Measurements from ENCODE around the gene OBSL1.

The OBSL1 gene

DNA sequence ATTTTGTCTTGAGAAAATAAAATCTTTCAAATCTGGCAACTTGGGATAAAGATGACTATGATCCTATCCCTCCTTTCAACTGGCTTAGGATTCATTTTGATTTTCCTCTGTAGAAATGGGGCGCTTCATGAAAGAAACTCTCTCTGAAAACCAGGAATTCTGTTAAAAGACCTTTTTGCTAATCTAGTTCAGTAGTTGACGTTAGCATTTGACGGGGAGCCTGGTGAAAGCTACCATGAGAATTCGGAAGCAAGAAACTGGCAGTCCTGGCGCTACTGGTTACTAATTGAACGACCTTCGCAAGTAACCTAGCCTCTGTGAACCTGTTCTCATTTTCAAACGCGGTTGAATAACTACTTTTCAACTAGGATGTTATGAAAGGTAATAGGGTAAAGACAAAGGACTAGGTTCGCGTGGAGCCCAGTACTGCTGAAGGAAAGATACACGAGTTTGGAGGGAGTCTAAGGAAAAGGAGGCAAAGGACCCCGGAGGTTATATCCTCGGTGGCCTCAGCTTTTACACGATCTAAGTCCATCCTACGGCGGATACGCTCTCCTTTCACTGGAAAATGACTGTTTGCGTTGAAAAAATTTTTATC is 25.7 kb upstream of the OBSL1 start:
- DNase-seq (ENCODE audit: low read depth), result no peak

DNA sequence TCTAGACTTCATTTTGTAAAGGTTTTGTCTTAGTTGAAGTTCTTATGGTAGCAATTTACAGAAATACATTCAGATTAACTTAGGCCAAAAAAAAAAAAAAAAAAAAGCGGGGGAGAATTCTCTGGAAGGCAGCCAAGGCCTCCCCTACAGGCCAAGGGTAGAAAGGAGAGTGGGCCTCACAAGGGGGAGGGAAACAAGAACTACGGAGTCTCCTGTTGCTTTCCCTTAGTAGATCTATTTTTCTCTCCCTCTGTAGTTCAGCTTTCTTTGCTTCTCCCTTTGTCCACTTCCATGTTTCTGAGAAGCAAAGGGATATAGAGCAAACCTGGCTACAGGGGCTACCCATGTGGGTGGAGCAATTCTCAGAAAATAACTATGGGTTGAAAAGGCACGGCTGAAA is 23.9 kb upstream of the OBSL1 start:
- DNase-seq (ENCODE audit: low read depth), result no peak

DNA sequence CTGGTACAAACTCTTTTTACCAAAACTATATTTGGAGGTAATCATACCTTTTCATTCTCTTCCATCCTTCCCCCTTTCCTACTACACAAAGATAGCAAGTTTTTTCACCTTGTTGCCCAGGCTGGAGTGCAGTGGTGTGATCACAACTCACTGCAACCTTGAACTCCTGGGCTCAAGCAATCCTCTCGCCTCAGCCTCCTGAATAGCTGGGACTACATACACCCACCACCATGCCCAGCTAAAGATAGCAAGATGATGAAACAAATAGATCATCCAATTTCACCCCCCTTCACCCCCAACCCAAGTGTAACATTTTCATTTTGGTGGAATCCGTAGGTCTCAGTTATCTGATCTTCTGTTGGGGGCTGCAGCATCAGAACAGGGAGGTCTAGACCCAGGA is 21.8 kb upstream of the OBSL1 start:
- DNase-seq (ENCODE audit: low read depth), result no peak

DNA sequence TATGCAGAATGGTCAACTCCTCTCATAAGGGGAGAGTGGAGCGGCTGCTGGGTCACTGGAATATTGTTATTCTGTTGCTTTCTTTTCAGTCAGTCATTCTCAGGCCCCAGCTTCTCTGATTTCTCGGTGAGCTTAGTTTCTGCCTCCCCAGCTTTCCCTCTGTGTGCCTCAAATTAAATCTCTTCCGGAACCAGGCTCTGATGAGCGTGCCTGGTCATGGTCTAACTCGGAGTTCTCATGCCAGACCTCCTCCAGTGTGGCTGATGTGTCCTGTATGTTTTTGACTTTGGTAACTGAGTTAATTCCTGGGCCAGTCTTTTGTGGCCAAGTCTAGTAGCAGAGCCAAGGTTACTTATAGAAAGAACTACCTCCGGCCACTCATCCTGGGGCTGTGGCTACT is 21.4 kb upstream of the OBSL1 start:
- DNase-seq (ENCODE audit: low read depth), result no peak

DNA sequence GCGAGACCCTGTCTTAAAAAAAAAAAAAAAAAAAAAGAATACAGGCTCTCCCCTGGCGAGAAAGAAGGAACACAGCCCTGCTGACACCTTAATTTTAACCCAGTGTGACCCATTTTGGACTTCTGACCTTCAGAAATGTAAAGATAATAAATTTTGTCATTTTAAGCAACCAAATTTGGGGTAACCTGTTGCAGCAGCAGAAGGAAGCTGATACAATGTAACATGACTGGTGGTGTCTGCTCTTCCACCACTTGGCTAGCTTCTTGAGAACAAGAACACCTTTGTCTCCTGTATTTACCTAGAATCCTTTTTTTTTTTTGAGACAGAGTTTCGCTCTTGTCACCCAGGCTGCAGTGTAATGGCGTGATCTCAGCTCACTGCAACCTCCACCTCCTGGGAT is 19.8 kb upstream of the OBSL1 start:
- no peak for DNase-seq (ENCODE audit: low read depth)

DNA sequence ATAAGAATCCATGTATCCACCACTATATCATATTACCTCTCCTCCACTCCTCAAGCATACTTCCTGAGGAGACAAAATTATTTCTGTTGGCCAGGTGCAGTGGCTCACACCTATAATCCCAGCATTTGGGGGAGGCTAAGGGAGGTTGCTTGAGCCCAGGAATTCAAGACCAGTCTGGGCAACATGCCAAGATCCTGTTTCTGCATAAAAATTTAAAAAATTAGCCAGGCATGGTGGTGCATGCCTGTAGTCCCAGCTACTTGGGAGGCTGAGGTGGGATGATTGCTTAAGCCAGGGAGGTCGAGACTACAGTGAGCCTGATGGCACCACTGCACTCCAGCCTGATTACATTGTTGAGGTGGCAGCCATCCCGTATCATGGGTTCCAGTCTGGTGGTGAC is 10.0 kb upstream of the OBSL1 start:
- DNase-seq (ENCODE audit: low read depth), result no peak

DNA sequence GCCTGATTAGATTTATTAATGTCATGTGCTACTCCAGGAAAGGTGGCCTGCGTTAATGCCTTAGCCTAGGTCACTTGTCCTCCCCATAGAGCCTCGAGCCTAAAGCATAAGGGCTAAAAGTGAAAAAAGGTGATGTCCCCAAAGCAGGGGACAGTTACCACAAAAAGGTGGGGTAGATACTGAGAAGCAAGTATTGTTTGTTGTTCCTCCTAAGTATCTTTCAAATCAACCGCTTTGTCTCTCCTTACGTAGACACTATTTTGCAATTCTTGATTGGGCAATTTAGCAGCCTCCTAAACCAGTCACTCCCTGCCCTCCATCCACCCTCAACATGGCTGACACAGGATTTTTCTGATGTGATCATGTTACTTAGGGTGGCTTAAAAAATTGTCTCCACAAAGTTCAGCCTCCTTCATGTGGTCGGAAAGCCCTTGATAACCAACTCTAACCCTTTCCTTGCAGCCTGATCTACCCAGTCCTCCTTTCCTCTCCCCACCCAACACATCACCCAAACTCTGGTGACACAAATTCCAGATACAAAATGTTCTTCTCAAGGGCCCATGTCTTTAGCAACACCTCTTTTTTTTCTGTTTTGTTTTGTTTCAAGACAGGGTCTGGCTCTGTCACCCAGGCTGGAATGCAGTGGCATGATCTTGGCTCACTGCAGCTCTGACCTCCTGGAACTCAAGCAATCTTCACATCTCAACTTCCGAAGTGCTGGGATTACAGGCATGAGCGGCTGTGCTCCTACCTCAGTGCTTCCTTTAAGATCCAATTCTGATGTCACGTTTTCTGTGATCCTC is 7.7 kb upstream of the OBSL1 start:
- no peak for DNase-seq (ENCODE audit: low read depth)

DNA sequence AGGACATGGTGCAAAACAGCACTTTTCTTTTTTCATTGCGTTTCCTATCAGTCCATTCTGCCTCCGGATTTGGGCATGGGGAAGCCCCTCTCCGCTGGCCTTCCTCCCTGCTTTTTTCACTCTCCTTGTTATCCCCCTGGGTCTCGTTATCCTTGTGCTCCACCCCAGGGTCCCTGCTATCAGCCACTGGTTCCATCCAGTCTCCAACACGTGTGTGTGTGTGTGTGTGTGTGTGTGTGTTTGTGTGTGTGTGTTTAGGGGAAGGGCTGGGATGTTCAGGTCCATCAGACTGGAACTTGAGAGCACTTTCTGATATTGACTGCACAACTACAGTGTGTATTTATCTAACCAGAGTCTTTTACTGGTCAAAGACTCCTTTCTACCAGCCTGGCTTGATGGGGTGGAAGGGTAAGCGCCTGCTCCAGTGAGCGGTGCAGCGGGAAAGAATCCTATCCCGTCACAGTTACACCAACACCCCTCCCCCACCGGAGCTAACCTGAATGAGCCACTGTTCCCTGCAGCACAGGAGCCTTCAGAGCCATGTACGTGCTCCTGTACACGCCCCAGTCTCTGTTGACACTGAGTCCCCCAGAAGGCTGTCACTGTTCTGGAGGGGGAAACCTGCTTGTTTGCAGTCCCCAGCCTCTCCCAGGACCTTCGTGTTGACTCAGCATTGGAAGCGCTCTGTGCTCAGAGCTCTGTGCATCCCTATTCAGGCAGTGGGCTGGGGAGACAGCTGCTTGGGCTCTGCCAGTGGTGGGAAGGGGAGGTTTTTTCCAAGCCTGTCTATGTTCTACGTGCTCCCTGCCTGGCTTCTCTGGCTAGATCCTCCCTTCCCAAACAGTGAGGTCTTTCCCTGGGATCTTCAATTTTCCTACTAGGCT is 5.4 kb upstream of the OBSL1 start:
- DNase-seq (ENCODE audit: low read depth), result no peak

DNA sequence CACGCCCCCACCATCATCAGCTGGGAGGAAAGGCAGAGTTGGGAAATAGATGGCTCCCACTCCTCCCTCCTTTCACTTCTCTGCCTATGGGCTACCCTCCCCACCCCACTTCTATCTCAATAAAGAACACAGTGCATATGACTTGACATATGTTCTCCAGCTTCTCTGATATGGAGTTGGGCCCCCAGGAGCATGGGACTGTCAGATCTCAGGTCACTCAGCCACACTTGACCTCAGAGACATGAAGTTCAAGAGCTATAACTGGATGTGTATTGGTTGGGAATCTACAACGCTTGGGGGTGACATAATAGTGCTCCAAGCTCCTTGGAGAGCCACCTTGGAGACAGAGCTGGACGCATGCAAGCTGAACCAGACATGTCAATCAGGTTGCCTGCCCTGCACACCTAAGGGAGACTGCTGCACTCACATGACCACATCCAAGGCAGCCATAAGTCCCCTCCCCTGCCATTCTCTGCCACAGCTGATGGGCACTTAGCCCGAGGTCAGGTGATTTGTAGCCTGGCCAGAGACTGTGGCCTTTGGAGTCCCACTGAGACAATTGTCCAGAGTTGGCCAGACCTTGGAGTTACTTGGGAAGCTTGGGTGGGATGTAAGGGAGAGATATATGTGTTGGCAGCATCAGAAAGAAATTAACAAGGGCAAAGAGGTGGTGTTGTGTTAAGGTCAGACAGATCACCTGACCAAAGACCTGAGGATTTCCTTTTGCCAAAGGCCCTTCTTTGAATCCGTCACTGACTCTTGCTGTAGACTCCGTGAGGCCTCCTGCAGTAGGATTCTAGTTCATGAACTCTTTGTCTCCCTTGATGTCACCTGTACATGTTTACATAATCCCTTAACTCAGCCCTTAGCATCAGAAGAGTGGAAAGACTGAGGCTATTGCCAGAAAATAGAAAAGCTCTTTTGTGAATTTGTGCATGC is 4.5 kb upstream of the OBSL1 start:
- no peak for DNase-seq (ENCODE audit: low read depth)

DNA sequence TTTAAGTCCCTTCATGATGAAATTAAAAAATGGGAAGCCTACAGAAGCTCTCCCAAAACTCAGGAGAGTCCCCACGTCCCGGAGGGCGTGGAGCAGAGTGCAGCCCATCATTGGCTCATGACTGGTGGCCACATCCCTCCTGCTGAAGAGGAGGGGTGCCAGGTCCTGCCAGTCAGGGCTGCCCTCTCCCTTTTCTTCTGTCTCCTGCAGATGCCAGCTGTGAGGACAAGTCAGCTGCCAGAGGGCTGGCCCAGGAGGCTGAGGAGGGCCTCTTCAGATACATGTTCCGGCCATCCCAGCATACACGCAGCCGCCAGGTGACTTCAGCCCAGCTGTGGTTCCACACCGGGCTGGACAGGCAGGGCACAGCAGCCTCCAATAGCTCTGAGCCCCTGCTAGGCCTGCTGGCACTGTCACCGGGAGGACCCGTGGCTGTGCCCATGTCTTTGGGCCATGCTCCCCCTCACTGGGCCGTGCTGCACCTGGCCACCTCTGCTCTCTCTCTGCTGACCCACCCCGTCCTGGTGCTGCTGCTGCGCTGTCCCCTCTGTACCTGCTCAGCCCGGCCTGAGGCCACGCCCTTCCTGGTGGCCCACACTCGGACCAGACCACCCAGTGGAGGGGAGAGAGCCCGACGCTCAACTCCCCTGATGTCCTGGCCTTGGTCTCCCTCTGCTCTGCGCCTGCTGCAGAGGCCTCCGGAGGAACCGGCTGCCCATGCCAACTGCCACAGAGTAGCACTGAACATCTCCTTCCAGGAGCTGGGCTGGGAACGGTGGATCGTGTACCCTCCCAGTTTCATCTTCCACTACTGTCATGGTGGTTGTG is 3.4 kb upstream of the OBSL1 start:
- no peak for DNase-seq (ENCODE audit: low read depth)

DNA sequence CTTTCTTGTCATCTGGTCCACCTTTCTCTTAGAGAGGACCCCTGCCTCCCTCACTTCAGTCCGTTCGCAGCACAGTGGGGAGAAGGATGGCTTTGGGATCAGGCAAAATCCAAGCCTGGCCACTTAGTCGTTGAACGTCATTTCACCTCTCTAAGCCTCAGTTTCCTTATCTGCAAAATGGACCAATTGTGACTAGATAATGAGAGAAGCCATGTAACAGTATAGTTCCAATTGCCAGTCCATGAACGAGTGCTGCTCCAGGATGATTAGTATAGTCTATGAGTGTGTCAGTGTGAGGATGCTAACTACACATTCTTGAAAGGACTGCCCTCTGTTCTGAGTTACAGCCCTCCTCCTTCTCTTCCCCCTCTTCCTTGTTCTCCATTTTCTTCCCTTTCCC is 1.8 kb upstream of the OBSL1 start:
- DNase-seq (ENCODE audit: low read depth), result no peak

DNA sequence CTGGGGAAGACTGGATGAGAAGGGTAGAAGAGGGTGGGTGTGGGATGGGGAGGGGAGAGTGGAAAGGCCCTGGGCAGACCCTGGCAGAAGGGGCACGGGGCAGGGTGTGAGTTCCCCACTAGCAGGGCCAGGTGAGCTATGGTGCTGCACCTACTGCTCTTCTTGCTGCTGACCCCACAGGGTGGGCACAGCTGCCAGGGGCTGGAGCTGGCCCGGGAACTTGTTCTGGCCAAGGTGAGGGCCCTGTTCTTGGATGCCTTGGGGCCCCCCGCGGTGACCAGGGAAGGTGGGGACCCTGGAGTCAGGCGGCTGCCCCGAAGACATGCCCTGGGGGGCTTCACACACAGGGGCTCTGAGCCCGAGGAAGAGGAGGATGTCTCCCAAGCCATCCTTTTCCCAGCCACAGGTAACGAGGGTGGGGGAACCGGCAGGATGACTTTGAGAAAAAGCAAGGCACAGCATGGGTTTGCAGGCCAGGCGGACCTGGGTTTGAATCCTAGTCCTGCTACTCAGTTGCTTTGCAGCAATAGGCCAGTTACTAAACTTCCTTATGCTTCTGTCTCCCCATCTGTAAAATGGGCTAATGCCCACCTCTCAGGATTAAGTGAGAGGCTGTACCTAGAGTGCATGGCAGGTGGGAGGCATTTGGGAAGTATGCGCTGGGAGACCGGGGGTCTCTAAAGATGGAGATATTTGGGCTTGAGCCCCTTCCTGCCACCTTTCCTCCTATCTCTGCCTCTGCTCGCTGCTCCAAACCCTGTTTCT is 1.1 kb upstream of the OBSL1 start, which contains the start of gene INHA:
TSS of gene INHA (plus strand) at position 74 of the 765 bp plus-strand sequence. CDS start at position 139, 65 bp downstream.
- DNase-seq (ENCODE audit: low read depth), result no peak

DNA sequence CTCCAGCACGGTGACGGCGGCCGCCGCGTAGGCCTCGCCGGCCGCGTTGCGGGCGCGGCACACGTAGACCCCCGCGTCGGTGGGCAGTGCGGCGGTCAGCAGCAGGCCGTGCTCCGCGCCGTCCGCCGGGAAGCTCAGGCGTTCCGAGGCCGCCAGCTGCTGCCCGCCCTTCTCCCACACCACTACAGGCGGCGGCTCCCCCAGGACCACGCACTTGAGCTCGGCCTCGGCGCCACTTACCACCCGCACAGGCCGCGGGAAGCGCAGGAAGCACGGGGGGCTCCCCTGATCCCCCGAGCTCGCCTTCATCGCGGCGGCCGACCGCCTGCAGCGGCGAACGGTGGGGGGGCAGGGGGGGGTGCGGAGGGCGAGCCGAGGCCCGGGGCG is 422 bp downstream of the OBSL1 start:
- DNase-seq (ENCODE audit: low read depth), result no peak

DNA sequence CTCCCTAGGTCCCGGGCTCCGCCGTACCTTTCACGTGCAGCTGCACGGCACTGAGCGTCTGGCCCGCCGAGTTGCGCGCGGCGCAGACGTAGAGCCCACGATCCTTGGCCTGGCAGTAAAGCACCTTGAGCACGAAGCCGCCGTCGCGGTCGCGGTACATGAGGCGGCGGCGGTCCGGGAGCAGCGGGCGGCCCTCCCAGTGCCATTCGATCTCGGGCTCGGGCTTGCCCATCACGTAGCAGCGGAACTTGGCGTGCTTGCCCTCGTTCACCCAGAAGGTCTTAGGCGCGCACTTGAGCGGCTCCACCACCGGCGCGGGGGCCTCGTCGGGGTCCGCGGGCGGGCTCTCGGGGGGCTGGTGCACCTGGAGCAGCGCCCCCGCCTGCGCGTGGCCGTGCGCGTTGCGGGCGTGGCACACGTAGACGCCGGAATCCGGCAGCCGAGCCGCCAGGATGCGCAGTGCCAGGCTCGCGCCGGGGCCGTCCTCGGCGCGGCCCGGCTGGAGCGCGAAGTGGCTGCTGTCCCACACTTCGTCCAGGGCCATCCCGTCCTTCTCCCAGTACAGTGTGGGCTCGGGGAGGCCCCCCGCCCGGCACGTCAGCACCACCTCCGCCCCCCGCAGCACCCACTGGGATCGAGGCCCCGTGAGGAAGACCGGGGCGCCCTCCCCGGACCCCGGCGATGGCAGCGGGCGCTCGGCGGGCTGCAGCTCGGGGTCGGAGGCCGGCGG is 980 bp downstream of the OBSL1 start:
- no peak for DNase-seq (ENCODE audit: low read depth)

DNA sequence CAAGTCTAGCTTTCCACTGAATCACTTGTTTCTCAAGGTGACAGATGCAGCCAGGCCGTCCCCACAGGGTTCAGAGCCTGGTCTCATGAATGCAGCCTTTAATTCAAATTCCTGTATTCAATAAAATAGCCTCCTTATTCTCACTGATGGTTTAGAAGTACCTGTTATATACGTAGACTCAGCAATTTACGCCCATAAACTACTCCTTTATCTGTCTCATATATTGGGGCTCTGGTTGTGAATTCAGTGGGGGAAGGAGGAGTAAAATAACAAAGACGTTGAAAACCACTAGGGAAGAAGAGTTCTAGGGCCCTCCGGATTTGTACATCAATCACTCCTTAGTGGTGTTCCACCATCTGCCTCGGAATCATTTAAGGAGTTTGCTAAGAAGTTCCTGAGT is 1.7 kb downstream of the OBSL1 start:
- DNase-seq (ENCODE audit: low read depth), result no peak

DNA sequence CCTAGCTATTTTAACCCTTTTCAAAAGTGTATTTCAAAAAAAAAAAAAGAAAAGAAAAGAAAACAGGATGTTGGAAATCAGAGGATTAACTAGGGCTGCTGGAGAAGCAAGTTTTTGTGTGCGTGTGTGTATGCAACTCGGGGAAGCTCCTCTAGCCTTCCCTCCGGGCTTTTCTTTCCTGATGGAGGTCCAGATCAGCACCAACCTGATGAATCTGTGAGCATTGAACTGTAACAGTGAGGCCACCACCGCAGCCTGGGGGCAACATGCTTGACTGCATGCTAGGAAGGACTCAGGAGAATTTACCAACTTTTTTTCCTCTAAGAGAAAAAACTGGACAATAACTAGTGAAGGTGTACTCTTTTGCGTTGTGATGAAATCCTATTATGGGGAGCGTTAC is 2.3 kb downstream of the OBSL1 start:
- DNase-seq (ENCODE audit: low read depth), result no peak

DNA sequence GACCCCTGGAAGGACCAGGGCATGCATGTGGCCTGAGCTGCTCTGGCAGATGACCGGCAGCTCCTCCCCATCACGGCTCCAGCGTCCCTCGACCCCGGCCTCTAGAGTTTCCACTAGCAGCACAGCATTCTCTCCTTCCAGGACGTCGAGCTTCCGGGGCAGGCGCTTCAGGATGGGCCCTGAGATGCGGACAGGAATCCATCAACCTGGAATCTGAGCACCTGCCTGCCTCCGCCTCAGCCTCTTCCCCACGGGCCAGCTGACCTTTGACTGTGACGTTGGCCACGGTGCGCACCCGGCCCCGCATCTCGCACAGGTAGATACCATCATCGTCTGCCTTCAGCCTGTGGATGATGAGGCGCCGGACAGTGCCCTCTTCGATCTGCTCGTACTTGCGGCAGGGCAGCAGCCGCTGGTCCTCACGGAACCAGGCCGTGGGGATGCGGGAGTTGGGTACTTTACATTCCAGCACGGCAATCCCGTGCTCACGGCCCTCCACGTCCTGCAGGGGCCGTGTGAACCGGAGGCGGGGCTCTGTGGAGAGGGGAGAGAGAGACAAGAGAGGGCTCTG is 3.5 kb downstream of the OBSL1 start:
- no peak for DNase-seq (ENCODE audit: low read depth)

DNA sequence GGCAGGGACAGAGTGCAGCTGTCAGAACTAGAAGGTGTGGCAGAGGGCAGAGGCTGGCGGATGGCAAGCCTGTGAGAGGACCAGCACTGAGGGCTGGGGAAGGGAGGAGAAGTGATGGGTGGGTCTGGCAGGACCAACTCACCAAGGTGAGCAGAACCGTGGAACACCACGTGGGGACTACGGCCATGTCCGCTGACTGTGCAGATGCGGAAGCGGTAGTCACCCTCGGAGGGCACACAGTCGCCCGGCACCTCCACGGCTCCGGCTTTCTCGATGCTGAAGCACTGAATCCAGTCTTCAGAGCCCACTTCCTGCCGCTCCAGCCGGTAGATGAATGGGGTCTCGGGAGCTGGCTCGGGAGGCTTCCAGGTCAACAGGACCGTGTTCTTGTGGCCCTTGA is 4.2 kb downstream of the OBSL1 start:
- no peak for DNase-seq (ENCODE audit: low read depth)

DNA sequence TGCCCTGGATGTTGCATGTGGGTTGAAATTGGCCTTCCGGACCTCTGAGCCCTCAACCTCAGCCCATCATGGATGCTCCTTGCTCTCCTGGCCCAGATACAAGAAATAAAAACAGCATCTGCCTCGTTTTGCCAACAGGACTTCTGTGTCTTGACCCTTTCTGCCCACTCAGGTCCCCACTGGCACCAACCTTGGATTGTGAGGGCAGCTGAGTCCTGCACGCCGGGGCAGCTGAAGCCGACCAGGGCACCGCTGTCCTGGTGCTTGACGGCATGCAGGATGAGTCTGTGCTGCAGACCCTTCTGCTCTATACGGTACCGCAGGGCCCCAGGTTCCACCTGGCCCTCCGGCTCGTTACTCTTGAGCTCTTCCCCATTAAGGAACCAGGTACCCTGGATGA is 4.7 kb downstream of the OBSL1 start:
- no peak for DNase-seq (ENCODE audit: low read depth)
